Mesothelial cell of epicardium (in vitro differentiated cells): ENCODE results near the gene CLCN4. TPM values are rescaled to one million over a fixed set of nuclear protein-coding genes. Genes with fewer than 3 reads are reported as not detected.
A peak's percentile ranks its signal among the peaks of the same experiment; 100 is the strongest.

ENCODE experiments used
- DNase-seq, 2 experiments: peaks; one replicate each; pipeline ENCODE4 v3.0.0; 2021; ENCODE audit warnings: low spot score in 2 of 2; ENCODE audit not compliant: unreplicated experiment in 2 of 2
- H3K27ac Mint-ChIP-seq: 2 replicates; pipeline ENCODE4 v1.8.0; 2021; ENCODE audit warnings: mixed read lengths
- H3K27me3 Mint-ChIP-seq: 2 replicates; pipeline ENCODE4 v1.8.0; 2021; ENCODE audit warnings: low read depth, mixed read lengths
- H3K36me3 Mint-ChIP-seq: 2 replicates; pipeline ENCODE4 v1.8.0; 2021; ENCODE audit warnings: mixed read lengths
- H3K4me1 Mint-ChIP-seq: 2 replicates; pipeline ENCODE4 v1.8.0; 2021; ENCODE audit warnings: mixed read lengths
- H3K4me3 Mint-ChIP-seq: 2 replicates; pipeline ENCODE4 v1.8.0; 2021; ENCODE audit warnings: mild to moderate bottlenecking, moderate library complexity, mixed read lengths
- H3K9me3 Mint-ChIP-seq: 2 replicates; pipeline ENCODE4 v1.8.0; 2021; ENCODE audit warnings: mixed read lengths
- CTCF ChIP-seq: fragments of 200-600 bp; sonication (generic); IDR thresholded peaks from one replicate; pipeline ENCODE4 v1.5.0; 2021; ENCODE audit warnings: antibody characterized with exemption; ENCODE audit not compliant: unreplicated experiment
- total RNA-seq: library from RNA; stranded (reverse); gene quantifications from 3 replicates; pipeline ENCODE4 v1.2.1, GENCODE V29; 2021

The CLCN4 gene
- total RNA-seq, 1 donor from 2014 or later: 8.6 TPM

- no peaks in the 10 kb centered on the region for H3K36me3 Mint-ChIP-seq
- peaks cover 3% of the 10 kb centered on the region for H3K4me1 Mint-ChIP-seq
- DNase-seq: no peak
- no peak overlapping the region for H3K4me3 Mint-ChIP-seq
- no peaks in the 10 kb centered on the region for H3K27me3 Mint-ChIP-seq
- peaks cover 19% of the 10 kb centered on the region for H3K9me3 Mint-ChIP-seq
- TF ChIP-seq CTCF: no peak
- no peak overlapping the region for H3K27ac Mint-ChIP-seq
These were observed 27.6 kb downstream of the CLCN4 start for GRCh38 chrX:10184411-10184810.

GRCh38 chrX:10186355-10186754, 29.6 kb downstream of the CLCN4 start:
- Mint-ChIP-seq H3K27me3 (no peaks in the 10 kb centered on the region), H3K9me3 (peaks cover 14% of the 10 kb centered on the region), H3K4me3 (no peak overlapping the region), H3K36me3 (no peaks in the 10 kb centered on the region), H3K4me1 (peaks cover 7% of the 10 kb centered on the region), H3K27ac (no peak overlapping the region)
- DNase-seq: no peak
- no peak for TF ChIP-seq CTCF

GRCh38 chrX:10187421-10187820, 30.6 kb downstream of the CLCN4 start:
- no peaks in the 10 kb centered on the region for H3K36me3 Mint-ChIP-seq
- peaks cover 20% of the 10 kb centered on the region for H3K9me3 Mint-ChIP-seq
- H3K27me3 Mint-ChIP-seq: no peaks in the 10 kb centered on the region
- H3K27ac Mint-ChIP-seq: no peak overlapping the region
- TF ChIP-seq CTCF: no peak
- no peak overlapping the region for H3K4me3 Mint-ChIP-seq
- DNase-seq: no peak
- peaks cover 7% of the 10 kb centered on the region for H3K4me1 Mint-ChIP-seq

GRCh38 chrX:10189317-10190268, 32.8 kb downstream of the CLCN4 start:
- peaks cover 24% of the 10 kb centered on the region for H3K9me3 Mint-ChIP-seq
- no peaks in the 10 kb centered on the region for H3K27me3 Mint-ChIP-seq
- peaks cover 4% of the 10 kb centered on the region for H3K4me1 Mint-ChIP-seq
- no peak overlapping the region for H3K27ac Mint-ChIP-seq
- TF ChIP-seq CTCF: peak; percentile 92
- DNase-seq: peak in 1 of 2 experiments; percentile 83
- no peaks in the 10 kb centered on the region for H3K36me3 Mint-ChIP-seq
- H3K4me3 Mint-ChIP-seq: no peak overlapping the region

GRCh38 chrX:10190367-10190766, 33.6 kb downstream of the CLCN4 start:
- H3K4me1 Mint-ChIP-seq: peaks cover 4% of the 10 kb centered on the region
- no peak overlapping the region for H3K4me3 Mint-ChIP-seq
- TF ChIP-seq CTCF: no peak
- H3K27me3 Mint-ChIP-seq: no peaks in the 10 kb centered on the region
- DNase-seq: no peak
- H3K9me3 Mint-ChIP-seq: peaks cover 20% of the 10 kb centered on the region
- no peak overlapping the region for H3K27ac Mint-ChIP-seq
- peaks cover under 1% of the 10 kb centered on the region for H3K36me3 Mint-ChIP-seq
